ENCODE results near the gene WDR59. TPM values are rescaled to one million over a fixed set of nuclear protein-coding genes. Genes with fewer than 3 reads are reported as not detected.

WDR59 gene
- total RNA-seq, 1 donor, result 21.7 TPM

Other genes with a start within 250 kb of the WDR59 start
- gene FA2H, start 210.3 kb downstream of the WDR59 start, total RNA-seq (ENCODE audit: low replicate concordance), result not detected in 2 replicates
- 9.5 and 14.5 TPM in 2 replicates for gene ZNRF1, start 13.9 kb upstream of the WDR59 start, total RNA-seq (ENCODE audit: low replicate concordance)
- gene LDHD, start 131.7 kb upstream of the WDR59 start, total RNA-seq (ENCODE audit: low replicate concordance), result 0.18 and 2.9 TPM in 2 replicates
- 9.2 and 16.2 TPM in 2 replicates for gene ZFP1, start 163.4 kb upstream of the WDR59 start, total RNA-seq (ENCODE audit: low replicate concordance)
- not detected in 2 replicates for gene CTRB2, start 222.0 kb upstream of the WDR59 start, total RNA-seq (ENCODE audit: low replicate concordance)
- gene CTRB1, start 233.9 kb upstream of the WDR59 start, total RNA-seq (ENCODE audit: low replicate concordance), result not detected in 2 replicates

Data from fibroblast of the aortic adventitia (primary cell).